ENCODE results near the gene SLC36A1. TPM values are rescaled to one million over a fixed set of nuclear protein-coding genes. Genes with fewer than 3 reads are reported as not detected.

The SLC36A1 gene
- total RNA-seq, 2 experiments from 2014 or later: 3.4 to 4.4 TPM

GRCh38 chr5:151469992-151470391 lies 22.6 kb downstream of the SLC36A1 start:
- H3K27ac Mint-ChIP-seq: no peak overlapping the region
- no peak overlapping the region for H3K4me3 Mint-ChIP-seq
- intact Hi-C loops (cut with DNase I, micrococcal nuclease): no loop called here
- DNase-seq (no peak), ATAC-seq (no peak)
- CTCF ChIA-PET: no interaction called here
- H3K27me3 Mint-ChIP-seq: no peaks in the 10 kb centered on the region
- peaks cover 19% of the 10 kb centered on the region for H3K36me3 Mint-ChIP-seq (ENCODE audit: low read depth)
- H3K9me3 Mint-ChIP-seq (ENCODE audit: low read depth): no peaks in the 10 kb centered on the region
- H3K4me1 Mint-ChIP-seq: no peaks in the 10 kb centered on the region
- POLR2A ChIA-PET: no interaction called here

- Mint-ChIP-seq H3K9me3 (ENCODE audit: low read depth) (no peaks in the 10 kb centered on the region), H3K4me1 (no peaks in the 10 kb centered on the region), H3K36me3 (ENCODE audit: low read depth) (peaks cover 15% of the 10 kb centered on the region), H3K27me3 (no peaks in the 10 kb centered on the region), H3K4me3 (no peak overlapping the region), H3K27ac (no peak overlapping the region)
- ChIA-PET POLR2A (no interaction called here), CTCF (no interaction called here)
- intact Hi-C loops (cut with DNase I, micrococcal nuclease): no loop called here
- no peak for DNase-seq
- no peak for ATAC-seq
Observed at GRCh38 chr5:151470439-151470838, 23.0 kb downstream of the SLC36A1 start.

GRCh38 chr5:151471276-151471675 lies 23.9 kb downstream of the SLC36A1 start:
- CTCF ChIA-PET: no interaction called here
- POLR2A ChIA-PET: no interaction called here
- Mint-ChIP-seq H3K36me3 (ENCODE audit: low read depth) (peaks cover 11% of the 10 kb centered on the region), H3K9me3 (ENCODE audit: low read depth) (no peaks in the 10 kb centered on the region), H3K27ac (no peak overlapping the region), H3K27me3 (no peaks in the 10 kb centered on the region), H3K4me3 (no peak overlapping the region), H3K4me1 (no peaks in the 10 kb centered on the region)
- ATAC-seq (no peak), DNase-seq (no peak)
- intact Hi-C loops (cut with DNase I, micrococcal nuclease): no loop called here

GRCh38 chr5:151474799-151475198 lies 27.4 kb downstream of the SLC36A1 start:
- no peaks in the 10 kb centered on the region for H3K9me3 Mint-ChIP-seq (ENCODE audit: low read depth)
- intact Hi-C loops (cut with DNase I, micrococcal nuclease): no loop called here
- peaks cover 2% of the 10 kb centered on the region for H3K36me3 Mint-ChIP-seq (ENCODE audit: low read depth)
- ChIA-PET CTCF (interaction anchor here (0.7 to 0.9 kb wide), 2 partner anchors 11 to 63 kb away, joined by 3 read pairs; no protein-coding TSS in a partner anchor), POLR2A (no interaction called here)
- DNase-seq: no peak
- H3K27me3 Mint-ChIP-seq: no peaks in the 10 kb centered on the region
- ATAC-seq: no peak
- no peak overlapping the region for H3K4me3 Mint-ChIP-seq
- no peaks in the 10 kb centered on the region for H3K4me1 Mint-ChIP-seq
- no peak overlapping the region for H3K27ac Mint-ChIP-seq

GRCh38 chr5:151475388-151475787 lies 28.0 kb downstream of the SLC36A1 start:
- H3K4me1 Mint-ChIP-seq: no peaks in the 10 kb centered on the region
- no peaks in the 10 kb centered on the region for H3K9me3 Mint-ChIP-seq (ENCODE audit: low read depth)
- ATAC-seq: no peak
- H3K27me3 Mint-ChIP-seq: no peaks in the 10 kb centered on the region
- CTCF ChIA-PET: interaction anchor here (0.7 to 0.9 kb wide), 2 partner anchors 12 to 63 kb away, joined by 3 read pairs; no protein-coding TSS in a partner anchor
- no peak for DNase-seq
- no peak overlapping the region for H3K4me3 Mint-ChIP-seq
- POLR2A ChIA-PET: no interaction called here
- H3K36me3 Mint-ChIP-seq (ENCODE audit: low read depth): peaks cover 2% of the 10 kb centered on the region
- no peak overlapping the region for H3K27ac Mint-ChIP-seq
- intact Hi-C loops (cut with DNase I, micrococcal nuclease): no loop called here

- no peaks in the 10 kb centered on the region for H3K9me3 Mint-ChIP-seq (ENCODE audit: low read depth)
- no peak overlapping the region for H3K4me3 Mint-ChIP-seq
- ATAC-seq: no peak
- H3K27ac Mint-ChIP-seq: no peak overlapping the region
- ChIA-PET POLR2A (no interaction called here), CTCF (interaction anchor here (0.9 kb wide), 1 partner anchor 13 kb away, joined by 3 read pairs; no protein-coding TSS in a partner anchor)
- H3K4me1 Mint-ChIP-seq: no peaks in the 10 kb centered on the region
- no peaks in the 10 kb centered on the region for H3K27me3 Mint-ChIP-seq
- intact Hi-C loops (cut with DNase I, micrococcal nuclease): no loop called here
- no peak for DNase-seq
- H3K36me3 Mint-ChIP-seq (ENCODE audit: low read depth): peaks cover 2% of the 10 kb centered on the region
Observed at GRCh38 chr5:151476016-151476415, 28.6 kb downstream of the SLC36A1 start.

- Mint-ChIP-seq H3K4me3 (no peak overlapping the region), H3K36me3 (ENCODE audit: low read depth) (peaks cover 7% of the 10 kb centered on the region), H3K4me1 (no peaks in the 10 kb centered on the region), H3K27ac (no peak overlapping the region), H3K9me3 (ENCODE audit: low read depth) (no peaks in the 10 kb centered on the region), H3K27me3 (no peaks in the 10 kb centered on the region)
- intact Hi-C loops (cut with DNase I, micrococcal nuclease): no loop called here
- no peak for ATAC-seq
- DNase-seq: no peak
- POLR2A ChIA-PET: no interaction called here
- CTCF ChIA-PET: interaction anchor here (0.6 to 1.3 kb wide), 2 partner anchors 29 to 52 kb away, joined by 3 read pairs; partner anchors contain the start of gene SLC36A1
Observed at GRCh38 chr5:151477101-151477500, 29.7 kb downstream of the SLC36A1 start.

GRCh38 chr5:151480384-151481293 lies 33.2 kb downstream of the SLC36A1 start:
- intact Hi-C loops (cut with DNase I, micrococcal nuclease): no loop called here
- no peak overlapping the region for H3K27ac Mint-ChIP-seq
- no peaks in the 10 kb centered on the region for H3K4me1 Mint-ChIP-seq
- ChIA-PET POLR2A (no interaction called here), CTCF (interaction anchor here (0.5 to 1.5 kb wide), 2 partner anchors 17 to 238 kb away, joined by 3 to 4 read pairs; no protein-coding TSS in a partner anchor)
- H3K36me3 Mint-ChIP-seq (ENCODE audit: low read depth): peaks cover 7% of the 10 kb centered on the region
- H3K27me3 Mint-ChIP-seq: no peaks in the 10 kb centered on the region
- ATAC-seq: no peak
- H3K4me3 Mint-ChIP-seq: no peak overlapping the region
- no peaks in the 10 kb centered on the region for H3K9me3 Mint-ChIP-seq (ENCODE audit: low read depth)
- no peak for DNase-seq

GRCh38 chr5:151483176-151483575 lies 35.8 kb downstream of the SLC36A1 start:
- peaks cover 10% of the 10 kb centered on the region for H3K36me3 Mint-ChIP-seq (ENCODE audit: low read depth)
- intact Hi-C loops (cut with DNase I, micrococcal nuclease): no loop called here
- no peaks in the 10 kb centered on the region for H3K27me3 Mint-ChIP-seq
- H3K9me3 Mint-ChIP-seq (ENCODE audit: low read depth): no peaks in the 10 kb centered on the region
- no peak overlapping the region for H3K27ac Mint-ChIP-seq
- DNase-seq (no peak), ATAC-seq (no peak)
- H3K4me3 Mint-ChIP-seq: no peak overlapping the region
- CTCF ChIA-PET: interaction anchor here (0.5 kb wide), 1 partner anchor 177 kb away, joined by 3 read pairs; no protein-coding TSS in a partner anchor
- no peaks in the 10 kb centered on the region for H3K4me1 Mint-ChIP-seq
- POLR2A ChIA-PET: no interaction called here

GRCh38 chr5:151483647-151484046 lies 36.2 kb downstream of the SLC36A1 start:
- peaks cover 10% of the 10 kb centered on the region for H3K36me3 Mint-ChIP-seq (ENCODE audit: low read depth)
- H3K27ac Mint-ChIP-seq: no peak overlapping the region
- H3K4me3 Mint-ChIP-seq: no peak overlapping the region
- H3K27me3 Mint-ChIP-seq: no peaks in the 10 kb centered on the region
- no peak for DNase-seq
- H3K9me3 Mint-ChIP-seq (ENCODE audit: low read depth): no peaks in the 10 kb centered on the region
- no peak for ATAC-seq
- ChIA-PET CTCF (no interaction called here), POLR2A (no interaction called here)
- intact Hi-C loops (cut with DNase I, micrococcal nuclease): no loop called here
- H3K4me1 Mint-ChIP-seq: no peaks in the 10 kb centered on the region

GRCh38 chr5:151487544-151487943 lies 40.1 kb downstream of the SLC36A1 start:
- no peaks in the 10 kb centered on the region for H3K9me3 Mint-ChIP-seq (ENCODE audit: low read depth)
- DNase-seq: no peak
- POLR2A ChIA-PET: no interaction called here
- H3K27ac Mint-ChIP-seq: no peak overlapping the region
- CTCF ChIA-PET: no interaction called here
- no peaks in the 10 kb centered on the region for H3K27me3 Mint-ChIP-seq
- H3K36me3 Mint-ChIP-seq (ENCODE audit: low read depth): peaks cover 5% of the 10 kb centered on the region
- H3K4me1 Mint-ChIP-seq: no peaks in the 10 kb centered on the region
- H3K4me3 Mint-ChIP-seq: no peak overlapping the region
- no peak for ATAC-seq
- intact Hi-C loops (cut with DNase I, micrococcal nuclease): no loop called here

- intact Hi-C loops (cut with DNase I, micrococcal nuclease): no loop called here
- H3K4me3 Mint-ChIP-seq: no peak overlapping the region
- no peaks in the 10 kb centered on the region for H3K4me1 Mint-ChIP-seq
- peaks cover 5% of the 10 kb centered on the region for H3K36me3 Mint-ChIP-seq (ENCODE audit: low read depth)
- no peak overlapping the region for H3K27ac Mint-ChIP-seq
- DNase-seq (no peak), ATAC-seq (no peak)
- no peaks in the 10 kb centered on the region for H3K9me3 Mint-ChIP-seq (ENCODE audit: low read depth)
- no peaks in the 10 kb centered on the region for H3K27me3 Mint-ChIP-seq
- ChIA-PET POLR2A (no interaction called here), CTCF (interaction anchor here (0.5 to 1.2 kb wide), 2 partner anchors 43 to 235 kb away, joined by 3 to 4 read pairs; partner anchors contain the start of gene SLC36A1)
Observed at GRCh38 chr5:151490627-151491026, 43.2 kb downstream of the SLC36A1 start.

Data from activated CD4-positive, alpha-beta T cell treated with anti-CD3 and anti-CD28 coated beads for 36 hours (primary cell).